Adrenal gland (tissue), 5 donors: ENCODE data around the gene TULP3.
A peak's percentile ranks its signal among the peaks of the same experiment; 100 is the strongest.

Experiments
- POLR2A ChIP-seq, 2 donors: fragments of 450-650 bp; IDR thresholded peaks; one replicate each; pipeline ENCODE4 v1.6.1; 2017; ENCODE audit warnings: antibody characterized with exemption in 2 of 2, mild to moderate bottlenecking in 2 of 2, moderate library complexity in 1 of 2
- TF ChIP-seq, protein P1 (sequence below), 6 experiments: fragments of 450-650 bp in 4 of 6; fragments of 200-600 bp in 2 of 6; sonication (generic) in 1 of 6; IDR thresholded peaks; 1 replicate in 5 of 6; 2 replicates in 1 of 6; pipeline versions ENCODE4 v1.5.1 to v1.8.0; 2016 to 2021; ENCODE audit warnings: antibody characterized with exemption in 6 of 6, mild to moderate bottlenecking in 2 of 6, moderate library complexity in 1 of 6
- donor health status: DM: no; HTN: no; CAD: no.

GRCh38 chr12:2893007-2893406, 2.3 kb downstream of the TULP3 start:
- TF ChIP-seq, protein P1, sequence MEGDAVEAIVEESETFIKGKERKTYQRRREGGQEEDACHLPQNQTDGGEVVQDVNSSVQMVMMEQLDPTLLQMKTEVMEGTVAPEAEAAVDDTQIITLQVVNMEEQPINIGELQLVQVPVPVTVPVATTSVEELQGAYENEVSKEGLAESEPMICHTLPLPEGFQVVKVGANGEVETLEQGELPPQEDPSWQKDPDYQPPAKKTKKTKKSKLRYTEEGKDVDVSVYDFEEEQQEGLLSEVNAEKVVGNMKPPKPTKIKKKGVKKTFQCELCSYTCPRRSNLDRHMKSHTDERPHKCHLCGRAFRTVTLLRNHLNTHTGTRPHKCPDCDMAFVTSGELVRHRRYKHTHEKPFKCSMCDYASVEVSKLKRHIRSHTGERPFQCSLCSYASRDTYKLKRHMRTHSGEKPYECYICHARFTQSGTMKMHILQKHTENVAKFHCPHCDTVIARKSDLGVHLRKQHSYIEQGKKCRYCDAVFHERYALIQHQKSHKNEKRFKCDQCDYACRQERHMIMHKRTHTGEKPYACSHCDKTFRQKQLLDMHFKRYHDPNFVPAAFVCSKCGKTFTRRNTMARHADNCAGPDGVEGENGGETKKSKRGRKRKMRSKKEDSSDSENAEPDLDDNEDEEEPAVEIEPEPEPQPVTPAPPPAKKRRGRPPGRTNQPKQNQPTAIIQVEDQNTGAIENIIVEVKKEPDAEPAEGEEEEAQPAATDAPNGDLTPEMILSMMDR (IDR thresholded peaks at IDR 0.05), result no peak
- peak in 1 of 2 donors; percentile 80 for TF ChIP-seq POLR2A (IDR thresholded peaks at IDR 0.05)
